HEK293 (cell line): ENCODE data around the gene FAM210B.

Experiments used
- EGR2 ChIP-seq: fragments of 450-650 bp; formaldehyde crosslinking; IDR thresholded peaks from 2 replicates; pipeline ENCODE4 v1.5.1; 2016; ENCODE audit warnings: low read depth, missing biosample characterization, missing genetic modification characterization
- GFI1B ChIP-seq: fragments of 450-650 bp; formaldehyde crosslinking; IDR thresholded peaks from 2 replicates; pipeline ENCODE4 v1.5.1; 2016; ENCODE audit warnings: missing biosample characterization, missing genetic modification characterization
- KLF16 ChIP-seq: fragments of 450-650 bp; formaldehyde crosslinking; IDR thresholded peaks from 2 replicates; pipeline ENCODE4 v1.5.1; 2017; ENCODE audit warnings: missing biosample characterization, missing genetic modification characterization
- KLF8 ChIP-seq: fragments of 450-650 bp; formaldehyde crosslinking; IDR thresholded peaks from 2 replicates; pipeline ENCODE4 v1.5.1; 2016; ENCODE audit warnings: missing biosample characterization, missing genetic modification characterization
- KLF9 ChIP-seq: fragments of 450-650 bp; formaldehyde crosslinking; IDR thresholded peaks from 2 replicates; pipeline ENCODE4 v1.5.1; 2016; ENCODE audit warnings: missing biosample characterization, missing genetic modification characterization, low read depth
- MEIS1 ChIP-seq: sonication (generic); formaldehyde crosslinking; IDR thresholded peaks from 2 replicates; pipeline ENCODE4 v1.8.1; 2022; ENCODE audit warnings: missing genetic modification reagents, mild to moderate bottlenecking, borderline replicate concordance
- SCRT2 ChIP-seq: fragments of 450-650 bp; formaldehyde crosslinking; IDR thresholded peaks from 2 replicates; pipeline ENCODE4 v1.5.1; 2016; ENCODE audit warnings: missing biosample characterization, missing genetic modification characterization
- SETDB1 ChIP-seq: IDR thresholded peaks from one replicate; pipeline ENCODE4 v1.6.1; 2017; ENCODE audit warnings: mild to moderate bottlenecking, low read length, moderate library complexity, mixed read lengths; ENCODE audit not compliant: insufficient read length
- SP2 ChIP-seq: fragments of 450-650 bp; formaldehyde crosslinking; IDR thresholded peaks from 2 replicates; pipeline ENCODE4 v1.5.1; 2016; ENCODE audit warnings: missing biosample characterization, missing genetic modification characterization
- TRIM28 ChIP-seq: IDR thresholded peaks from 2 replicates; pipeline ENCODE4 v1.6.1; 2011; ENCODE audit warnings: low read length, control low read depth, borderline replicate concordance
- ZBTB21 ChIP-seq: fragments of 450-650 bp; formaldehyde crosslinking; IDR thresholded peaks from 2 replicates; pipeline ENCODE4 v1.5.1; 2017; ENCODE audit warnings: missing biosample characterization, missing genetic modification characterization
- ZFP3 ChIP-seq: fragments of 450-650 bp; formaldehyde crosslinking; IDR thresholded peaks from 2 replicates; pipeline ENCODE4 v1.5.1; 2016; ENCODE audit warnings: low read depth, missing biosample characterization, missing genetic modification characterization
- ZNF114 ChIP-seq: fragments of 450-650 bp; formaldehyde crosslinking; IDR thresholded peaks from 2 replicates; pipeline ENCODE4 v1.5.0; 2017; ENCODE audit warnings: missing biosample characterization, missing genetic modification characterization
- ZNF169 ChIP-seq: fragments of 450-650 bp; formaldehyde crosslinking; IDR thresholded peaks from 2 replicates; pipeline ENCODE4 v1.5.1; 2016; ENCODE audit warnings: missing biosample characterization, missing genetic modification characterization
- ZNF174 ChIP-seq: fragments of 450-650 bp; formaldehyde crosslinking; IDR thresholded peaks from 2 replicates; pipeline ENCODE4 v1.5.0; 2017; ENCODE audit warnings: missing biosample characterization, mild to moderate bottlenecking, missing genetic modification characterization
- ZNF2 ChIP-seq: fragments of 450-650 bp; formaldehyde crosslinking; IDR thresholded peaks from 2 replicates; pipeline ENCODE4 v1.5.1; 2016; ENCODE audit warnings: missing biosample characterization, missing genetic modification characterization
- ZNF274 ChIP-seq, 2 experiments: fragments of 200-500 bp in 1 of 2; fragments of 450-650 bp in 1 of 2; sonication (Bioruptor generic) in 1 of 2; formaldehyde crosslinking in 1 of 2; IDR thresholded peaks; 2 replicates each; pipeline versions ENCODE4 v1.5.1 to v1.6.1; 2014 to 2016; ENCODE audit warnings: borderline replicate concordance in 1 of 2, inconsistent platforms in 1 of 2, low read length in 1 of 2, missing biosample characterization in 1 of 2, missing genetic modification characterization in 1 of 2
- ZNF292 ChIP-seq: fragments of 450-650 bp; formaldehyde crosslinking; IDR thresholded peaks from 2 replicates; pipeline ENCODE4 v1.5.1; 2016; ENCODE audit warnings: low read depth, missing biosample characterization, missing genetic modification characterization, borderline replicate concordance
- ZNF391 ChIP-seq: fragments of 450-650 bp; formaldehyde crosslinking; IDR thresholded peaks from 2 replicates; pipeline ENCODE4 v1.5.1; 2016; ENCODE audit warnings: low read depth, missing biosample characterization, missing genetic modification characterization, borderline replicate concordance
- ZNF416 ChIP-seq: fragments of 450-650 bp; formaldehyde crosslinking; IDR thresholded peaks from 2 replicates; pipeline ENCODE4 v1.5.1; 2016; ENCODE audit warnings: missing biosample characterization, missing genetic modification characterization
- ZNF433 ChIP-seq: fragments of 450-650 bp; formaldehyde crosslinking; IDR thresholded peaks from 2 replicates; pipeline ENCODE4 v1.5.1; 2016; ENCODE audit warnings: missing biosample characterization, missing genetic modification characterization, low read depth
- ZNF544 ChIP-seq: fragments of 450-650 bp; formaldehyde crosslinking; IDR thresholded peaks from 2 replicates; pipeline ENCODE4 v1.5.0; 2017; ENCODE audit warnings: missing biosample characterization, missing genetic modification characterization
- ZNF600 ChIP-seq: fragments of 450-650 bp; formaldehyde crosslinking; IDR thresholded peaks from 2 replicates; pipeline ENCODE4 v1.5.1; 2016; ENCODE audit warnings: missing biosample characterization, missing genetic modification characterization
- ZNF670 ChIP-seq: fragments of 450-650 bp; formaldehyde crosslinking; IDR thresholded peaks from 2 replicates; pipeline ENCODE4 v1.5.1; 2016; ENCODE audit warnings: missing biosample characterization, missing genetic modification characterization, low read depth
- ZNF677 ChIP-seq: fragments of 450-650 bp; IDR thresholded peaks from 2 replicates; pipeline ENCODE4 v1.5.0; 2018; ENCODE audit warnings: missing biosample characterization, mild to moderate bottlenecking, missing genetic modification characterization, moderate library complexity
- ZNF776 ChIP-seq: fragments of 450-650 bp; formaldehyde crosslinking; IDR thresholded peaks from 2 replicates; pipeline ENCODE4 v1.5.0; 2017; ENCODE audit warnings: missing biosample characterization, missing genetic modification characterization, borderline replicate concordance
- ZNF791 ChIP-seq: fragments of 450-650 bp; formaldehyde crosslinking; IDR thresholded peaks from 2 replicates; pipeline ENCODE4 v1.5.1; 2016; ENCODE audit warnings: missing biosample characterization, missing genetic modification characterization
- TF ChIP-seq, protein P1 (sequence below): fragments of 450-650 bp; formaldehyde crosslinking; IDR thresholded peaks from 2 replicates; pipeline ENCODE4 v1.5.1; 2016; ENCODE audit warnings: missing biosample characterization, missing genetic modification characterization
- TF ChIP-seq, protein P2 (sequence below): fragments of 450-650 bp; formaldehyde crosslinking; IDR thresholded peaks from 2 replicates; pipeline ENCODE4 v1.5.1; 2016; ENCODE audit warnings: missing biosample characterization, missing genetic modification characterization
- TF ChIP-seq, protein P3 (sequence below): fragments of 450-650 bp; formaldehyde crosslinking; IDR thresholded peaks from 2 replicates; pipeline ENCODE4 v1.5.1; 2016; ENCODE audit warnings: missing biosample characterization, missing genetic modification characterization
- TF ChIP-seq, protein P4 (sequence below): sonication (generic); formaldehyde crosslinking; IDR thresholded peaks from 2 replicates; pipeline ENCODE4 v1.8.1; 2022; ENCODE audit warnings: mild to moderate bottlenecking, moderate library complexity, missing genetic modification reagents
- TF ChIP-seq, protein P5 (sequence below): fragments of 450-650 bp; formaldehyde crosslinking; IDR thresholded peaks from 2 replicates; pipeline ENCODE4 v1.5.1; 2016; ENCODE audit warnings: missing biosample characterization, missing genetic modification characterization

Gene FAM210B

DNA sequence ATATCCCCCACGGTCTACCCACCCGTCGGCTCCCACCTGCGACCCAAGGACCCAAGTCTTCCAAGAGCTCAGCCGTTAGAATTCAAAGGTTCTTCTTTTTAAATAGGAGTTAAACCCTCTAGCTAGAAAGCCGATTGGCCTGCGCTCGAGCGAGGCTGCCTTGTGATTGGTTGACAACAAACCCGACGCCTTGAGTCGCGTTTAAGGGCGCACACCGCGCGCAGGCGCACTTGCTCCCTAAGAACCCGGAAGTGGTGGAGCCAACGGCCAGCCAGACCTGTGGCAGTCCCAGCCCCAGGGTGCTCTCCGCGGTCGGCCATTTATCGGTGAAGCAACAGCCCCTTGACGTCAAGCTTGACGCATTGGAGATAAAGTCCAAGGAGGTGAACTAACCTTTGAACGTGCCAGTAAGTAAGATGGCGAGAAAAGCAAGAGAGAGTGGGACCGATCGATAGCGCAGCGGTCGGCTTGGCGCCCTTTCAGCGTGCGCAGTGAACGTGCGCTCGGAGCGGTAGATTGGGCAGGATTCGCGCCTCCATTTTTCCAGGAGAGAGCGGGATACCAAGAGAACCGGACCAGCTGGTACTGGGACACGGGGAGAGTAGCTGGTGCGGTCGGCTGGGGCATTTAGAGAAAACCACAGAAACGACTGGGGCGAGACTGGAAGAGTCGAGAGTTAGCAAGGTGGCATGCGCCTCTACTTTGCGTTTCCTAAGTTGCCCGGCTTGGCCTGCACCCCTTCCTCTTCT lies 33.5 kb downstream of the FAM210B start, which contains the start of the genes AURKA and CSTF1 (continued):
- no peak; the same call in 1 of the 2 replicates for TF ChIP-seq ZNF391 (tag by site-specific recombination)
- TF ChIP-seq SP2 = peak; percentile 93
- TF ChIP-seq, protein P1, sequence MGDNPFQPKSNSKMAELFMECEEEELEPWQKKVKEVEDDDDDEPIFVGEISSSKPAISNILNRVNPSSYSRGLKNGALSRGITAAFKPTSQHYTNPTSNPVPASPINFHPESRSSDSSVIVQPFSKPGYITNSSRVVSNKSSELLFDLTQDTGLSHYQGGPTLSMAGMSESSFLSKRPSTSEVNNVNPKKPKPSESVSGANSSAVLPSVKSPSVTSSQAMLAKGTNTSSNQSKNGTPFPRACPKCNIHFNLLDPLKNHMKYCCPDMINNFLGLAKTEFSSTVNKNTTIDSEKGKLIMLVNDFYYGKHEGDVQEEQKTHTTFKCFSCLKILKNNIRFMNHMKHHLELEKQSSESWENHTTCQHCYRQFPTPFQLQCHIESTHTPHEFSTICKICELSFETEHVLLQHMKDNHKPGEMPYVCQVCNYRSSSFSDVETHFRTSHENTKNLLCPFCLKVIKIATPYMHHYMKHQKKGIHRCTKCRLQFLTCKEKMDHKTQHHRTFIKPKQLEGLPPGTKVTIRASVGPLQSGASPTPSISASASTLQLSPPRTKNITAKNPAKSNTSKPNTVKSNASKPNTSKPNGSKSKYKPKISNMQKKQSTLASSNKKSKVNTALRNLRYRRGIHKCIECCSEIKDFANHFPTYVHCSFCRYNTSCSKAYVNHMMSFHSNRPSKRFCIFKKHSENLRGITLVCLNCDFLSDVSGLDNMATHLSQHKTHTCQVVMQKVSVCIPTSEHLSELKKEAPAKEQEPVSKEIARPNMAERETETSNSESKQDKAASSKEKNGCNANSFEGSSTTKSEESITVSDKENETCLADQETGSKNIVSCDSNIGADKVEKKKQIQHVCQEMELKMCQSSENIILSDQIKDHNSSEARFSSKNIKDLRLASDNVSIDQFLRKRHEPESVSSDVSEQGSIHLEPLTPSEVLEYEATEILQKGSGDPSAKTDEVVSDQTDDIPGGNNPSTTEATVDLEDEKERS (tag by site-specific recombination) = no peak
- TF ChIP-seq SCRT2 (tag by site-specific recombination) = peak; percentile 100
- TF ChIP-seq ZNF791 (tag by site-specific recombination) = no peak
- no peak for TF ChIP-seq ZNF677 (tag by site-specific recombination)
- TF ChIP-seq ZFP3 (tag by site-specific recombination) = no peak
- TF ChIP-seq ZNF433 (tag by site-specific recombination) = no peak
- TF ChIP-seq, protein P2, sequence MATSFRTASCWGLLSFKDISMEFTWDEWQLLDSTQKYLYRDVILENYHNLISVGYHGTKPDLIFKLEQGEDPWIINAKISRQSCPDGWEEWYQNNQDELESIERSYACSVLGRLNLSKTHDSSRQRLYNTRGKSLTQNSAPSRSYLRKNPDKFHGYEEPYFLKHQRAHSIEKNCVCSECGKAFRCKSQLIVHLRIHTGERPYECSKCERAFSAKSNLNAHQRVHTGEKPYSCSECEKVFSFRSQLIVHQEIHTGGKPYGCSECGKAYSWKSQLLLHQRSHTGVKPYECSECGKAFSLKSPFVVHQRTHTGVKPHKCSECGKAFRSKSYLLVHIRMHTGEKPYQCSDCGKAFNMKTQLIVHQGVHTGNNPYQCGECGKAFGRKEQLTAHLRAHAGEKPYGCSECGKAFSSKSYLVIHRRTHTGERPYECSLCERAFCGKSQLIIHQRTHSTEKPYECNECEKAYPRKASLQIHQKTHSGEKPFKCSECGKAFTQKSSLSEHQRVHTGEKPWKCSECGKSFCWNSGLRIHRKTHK = no peak
- TF ChIP-seq, protein P3, sequence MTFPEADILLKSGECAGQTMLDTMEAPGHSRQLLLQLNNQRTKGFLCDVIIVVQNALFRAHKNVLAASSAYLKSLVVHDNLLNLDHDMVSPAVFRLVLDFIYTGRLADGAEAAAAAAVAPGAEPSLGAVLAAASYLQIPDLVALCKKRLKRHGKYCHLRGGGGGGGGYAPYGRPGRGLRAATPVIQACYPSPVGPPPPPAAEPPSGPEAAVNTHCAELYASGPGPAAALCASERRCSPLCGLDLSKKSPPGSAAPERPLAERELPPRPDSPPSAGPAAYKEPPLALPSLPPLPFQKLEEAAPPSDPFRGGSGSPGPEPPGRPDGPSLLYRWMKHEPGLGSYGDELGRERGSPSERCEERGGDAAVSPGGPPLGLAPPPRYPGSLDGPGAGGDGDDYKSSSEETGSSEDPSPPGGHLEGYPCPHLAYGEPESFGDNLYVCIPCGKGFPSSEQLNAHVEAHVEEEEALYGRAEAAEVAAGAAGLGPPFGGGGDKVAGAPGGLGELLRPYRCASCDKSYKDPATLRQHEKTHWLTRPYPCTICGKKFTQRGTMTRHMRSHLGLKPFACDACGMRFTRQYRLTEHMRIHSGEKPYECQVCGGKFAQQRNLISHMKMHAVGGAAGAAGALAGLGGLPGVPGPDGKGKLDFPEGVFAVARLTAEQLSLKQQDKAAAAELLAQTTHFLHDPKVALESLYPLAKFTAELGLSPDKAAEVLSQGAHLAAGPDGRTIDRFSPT (tag by site-specific recombination) = no peak
- TF ChIP-seq TRIM28 = no peak; the same call in 1 of the 2 replicates
- TF ChIP-seq, protein P4, sequence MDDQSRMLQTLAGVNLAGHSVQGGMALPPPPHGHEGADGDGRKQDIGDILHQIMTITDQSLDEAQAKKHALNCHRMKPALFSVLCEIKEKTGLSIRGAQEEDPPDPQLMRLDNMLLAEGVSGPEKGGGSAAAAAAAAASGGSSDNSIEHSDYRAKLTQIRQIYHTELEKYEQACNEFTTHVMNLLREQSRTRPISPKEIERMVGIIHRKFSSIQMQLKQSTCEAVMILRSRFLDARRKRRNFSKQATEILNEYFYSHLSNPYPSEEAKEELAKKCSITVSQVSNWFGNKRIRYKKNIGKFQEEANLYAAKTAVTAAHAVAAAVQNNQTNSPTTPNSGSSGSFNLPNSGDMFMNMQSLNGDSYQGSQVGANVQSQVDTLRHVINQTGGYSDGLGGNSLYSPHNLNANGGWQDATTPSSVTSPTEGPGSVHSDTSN (CRISPR knock-in tag) = peak; percentile 88; the same call in 1 of the 2 replicates
- peak; percentile 87 for TF ChIP-seq SETDB1
- TF ChIP-seq ZNF600 = 0 out of 2 replicates have a peak, but pooled peaks have one; percentile 29
- no peak for TF ChIP-seq ZNF174 (tag by site-specific recombination)
- peak; percentile 99 for TF ChIP-seq ZBTB21
- no peak; the same call in 1 of the 2 replicates for TF ChIP-seq KLF9 (tag by site-specific recombination)
- TF ChIP-seq ZNF416 (tag by site-specific recombination) = no peak
- TF ChIP-seq ZNF544 (tag by site-specific recombination) = no peak
- TF ChIP-seq ZNF292 (tag by site-specific recombination) = no peak
- no peak for TF ChIP-seq ZNF169
- no peak for TF ChIP-seq GFI1B (tag by site-specific recombination)
- TF ChIP-seq, protein P5, sequence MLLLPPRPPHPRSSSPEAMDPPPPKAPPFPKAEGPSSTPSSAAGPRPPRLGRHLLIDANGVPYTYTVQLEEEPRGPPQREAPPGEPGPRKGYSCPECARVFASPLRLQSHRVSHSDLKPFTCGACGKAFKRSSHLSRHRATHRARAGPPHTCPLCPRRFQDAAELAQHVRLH (tag by site-specific recombination) = peak; percentile 8; the same call in 1 of the 2 replicates
- TF ChIP-seq EGR2 (tag by site-specific recombination) = no peak
- no peak for TF ChIP-seq ZNF776 (tag by site-specific recombination)
- peak; percentile 31; the same call in 1 of the 2 replicates for TF ChIP-seq KLF8 (tag by site-specific recombination)
- peak; percentile 51; the same call in 1 of the 2 replicates for TF ChIP-seq ZNF2
- no peak for TF ChIP-seq MEIS1
- no peak for TF ChIP-seq ZNF114 (tag by site-specific recombination)
- no peak for TF ChIP-seq ZNF670
- TF ChIP-seq ZNF274 (IDR thresholded peaks at IDR 0.05; ENCODE audit: low read length) = no peak
- no peak for TF ChIP-seq ZNF274 (tag by site-specific recombination; IDR thresholded peaks at IDR 0.05; ENCODE audit: borderline replicate concordance)
- TF ChIP-seq KLF16 (tag by site-specific recombination) = peak; percentile 9; the same call in 1 of the 2 replicates
